K562 (cell line): ENCODE results near the gene CCDC97. TPM values are rescaled to one million over a fixed set of nuclear protein-coding genes. Genes with fewer than 3 reads are reported as not detected.

Source experiments
- ATAC-seq: fragments of 200-7000 bp; cut with Tn5 transposase; 3 replicates; pipeline ENCODE4 v1.9.1; 2020; ENCODE audit warnings: moderate library complexity
- BruUV-seq: library from RNA; stranded (reverse); fragments of 400-500 nt; replicated peaks from 2 replicates; lab custom pipeline; 2021; lab: Mats Ljungman, UMichigan
- CTCF ChIA-PET: fragments of 300-600 bp; formaldehyde crosslinking; extraction: SDS; loops from one replicate; lab custom pipeline; 2021; ENCODE audit warnings: low intra/inter-chr PET ratio; lab: Yijun Ruan, JAX
- POLR2A ChIA-PET: fragments of 300-600, 350-650 bp; sonication (Branson Sonifier 250); formaldehyde crosslinking; extraction: SDS; loops from one replicate; lab custom pipeline; 2021; ENCODE audit warnings: antibody characterized with exemption, inconsistent platforms; lab: Yijun Ruan, JAX
- DNase-seq, 4 experiments: peaks; one replicate each; pipeline versions ENCODE4 v3.0.0 to v3.0.0-alpha.2; 2011 to 2018; ENCODE audit warnings: low spot score in 3 of 4, mixed read lengths in 3 of 4; ENCODE audit errors: extremely low read depth in 1 of 4
- FAIRE-seq: peaks from 2 replicates; lab custom pipeline; 2011; peaks lifted over from hg19 to GRCh38; lab: Jason Lieb, UNC
- H2AFZ ChIP-seq: 2 replicates; pipeline ENCODE4 v1.6.0; 2011; ENCODE audit warnings: low read depth, low read length, control low read depth, inconsistent platforms
- H3K27ac ChIP-seq: fragments of 200-600 bp; 3 replicates; pipeline ENCODE4 v1.8.0; 2011; ENCODE audit warnings: low read depth, mild to moderate bottlenecking, control low read depth, inconsistent platforms, low read length, moderate library complexity, mixed read lengths; ENCODE audit errors: extremely low read depth
- H3K27me3 ChIP-seq, 2 experiments: fragments of 300-600 bp in 1 of 2; 2 replicates in 1 of 2; 3 replicates in 1 of 2; pipeline versions ENCODE4 v1.6.0 to v1.8.0; 2011; ENCODE audit warnings: inconsistent platforms in 2 of 2, low read length in 2 of 2, mild to moderate bottlenecking in 1 of 2, mixed read lengths in 1 of 2, moderate library complexity in 1 of 2; ENCODE audit not compliant: control insufficient read depth in 2 of 2, insufficient read depth in 2 of 2
- H3K36me3 ChIP-seq: fragments of 300-600 bp; 3 replicates; pipeline ENCODE4 v1.8.0; 2011; ENCODE audit warnings: mild to moderate bottlenecking, low read length, inconsistent platforms; ENCODE audit not compliant: control insufficient read depth, insufficient read depth
- H3K4me1 ChIP-seq, 2 experiments: fragments of 200-600 bp in 1 of 2; replicated peaks in 1 of 2; 2 replicates in 1 of 2; 3 replicates in 1 of 2; pipeline versions ENCODE4 v1.5.1 to v1.8.0; 2011; ENCODE audit warnings: inconsistent platforms in 2 of 2, low read length in 2 of 2, mild to moderate bottlenecking in 1 of 2, mixed read lengths in 1 of 2, moderate library complexity in 1 of 2; ENCODE audit not compliant: control insufficient read depth in 2 of 2, insufficient read depth in 2 of 2
- H3K4me2 ChIP-seq: 2 replicates; pipeline ENCODE4 v1.6.1; 2011; ENCODE audit warnings: low read length, control low read depth, inconsistent platforms, mixed read lengths; ENCODE audit not compliant: insufficient read depth
- H3K4me3 ChIP-seq: fragments of 200-600 bp; sonication (generic), shearing (Covaris generic); 2 replicates; pipeline ENCODE4 v1.5.1; 2016; ENCODE audit warnings: control low read depth, inconsistent platforms
- H3K79me2 ChIP-seq: fragments of 200-600 bp; 3 replicates; pipeline ENCODE4 v1.8.0; 2011; ENCODE audit warnings: low read length, inconsistent platforms; ENCODE audit not compliant: control insufficient read depth, insufficient read depth
- H3K9ac ChIP-seq, 2 experiments: 2 replicates each; pipeline versions ENCODE4 v1.6.0 to v1.6.1; 2011; ENCODE audit warnings: low read depth in 2 of 2, low read length in 2 of 2, control low read depth in 1 of 2, inconsistent platforms in 1 of 2, mild to moderate bottlenecking in 1 of 2, mixed read lengths in 1 of 2; ENCODE audit not compliant: insufficient read depth in 1 of 2
- H3K9me1 ChIP-seq: one replicate; pipeline ENCODE4 v1.6.0; 2011; ENCODE audit warnings: inconsistent platforms, mild to moderate bottlenecking, low read length, moderate library complexity; ENCODE audit not compliant: control insufficient read depth, insufficient read depth
- H3K9me3 ChIP-seq: replicated peaks from 2 replicates; pipeline ENCODE4 v1.5.1; 2011; ENCODE audit warnings: low read depth, low read length, inconsistent platforms; ENCODE audit not compliant: control insufficient read depth, insufficient read depth
- H4K20me1 ChIP-seq: replicated peaks from 2 replicates; pipeline ENCODE4 v1.6.1; 2011; ENCODE audit warnings: low read length, inconsistent platforms, mixed read lengths; ENCODE audit not compliant: control insufficient read depth, insufficient read depth
- CEBPZ ChIP-seq: fragments of 150-350 bp; IDR thresholded peaks from 2 replicates; pipeline ENCODE4 v1.6.1; 2014; ENCODE audit warnings: low read depth, mild to moderate bottlenecking, low read length, borderline replicate concordance
- DIDO1 ChIP-seq: fragments of 450-650 bp; IDR thresholded peaks from 2 replicates; pipeline ENCODE4 v1.6.1; 2016; ENCODE audit warnings: low read depth, missing biosample characterization, missing genetic modification characterization
- ERF ChIP-seq: fragments of 450-650 bp; formaldehyde crosslinking; IDR thresholded peaks from 2 replicates; pipeline ENCODE4 v1.4.0; 2020; ENCODE audit warnings: mild to moderate bottlenecking, mixed read lengths
- L3MBTL2 ChIP-seq: fragments of 450-650 bp; IDR thresholded peaks from 2 replicates; pipeline ENCODE4 v1.6.1; 2016; ENCODE audit warnings: mild to moderate bottlenecking, moderate library complexity
- PCBP1 ChIP-seq: fragments of 200-400 bp; formaldehyde crosslinking; IDR thresholded peaks from 2 replicates; pipeline ENCODE4 v1.6.1; 2018; ENCODE audit warnings: mild to moderate bottlenecking, low read depth, low read length; ENCODE audit not compliant: poor library complexity, severe bottlenecking
- RBFOX2 ChIP-seq: fragments of 200-400 bp; formaldehyde crosslinking; IDR thresholded peaks from 2 replicates; pipeline ENCODE4 v1.6.1; 2017; ENCODE audit warnings: low read depth, mild to moderate bottlenecking, low read length, moderate library complexity
- STAT5B ChIP-seq: fragments of 250-450 bp; sonication (Bioruptor Pico); IDR thresholded peaks from 2 replicates; pipeline ENCODE4 v1.8.0; 2021; ENCODE audit warnings: mild to moderate bottlenecking, inconsistent platforms
- YBX1 ChIP-seq: fragments of 450-650 bp; IDR thresholded peaks from 2 replicates; pipeline ENCODE4 v1.7.1; 2016; ENCODE audit warnings: mild to moderate bottlenecking
- ZNF766 ChIP-seq: fragments of 200-800 bp; sonication (Bioruptor generic); conservative IDR thresholded peaks from 2 replicates; pipeline ENCODE4 v1.6.1; 2016; ENCODE audit warnings: missing genetic modification characterization, missing compliant biosample characterization
- WGBS: fragments of 100-300 bp; shearing (Covaris generic); methylation state at CpG from one replicate; pipeline ENCODE4 v1.1.6; 2016; ENCODE audit warnings: low coverage, mixed read lengths; ENCODE audit not compliant: insufficient coverage; ENCODE audit errors: missing lambda C conversion rate; 5-methylcytosine and 5-hydroxymethylcytosine counted together
- in situ Hi-C: fragments of 300-500 bp; cut with MboI; formaldehyde crosslinking; loops from 4 replicates; pipeline ENCODE4 v1.15.0; 2018; ENCODE audit warnings: inconsistent platforms, mixed read lengths
- intact Hi-C: fragments of 100-400 bp; cut with micrococcal nuclease; formaldehyde crosslinking; loops from 2 replicates; pipeline ENCODE4 v1.14.2; 2022
- polyA plus RNA-seq, 8 experiments: library from polyadenylated mRNA; depleted of rRNA in 4 of 8; stranded (reverse) in 5 of 8; unstranded in 3 of 8; fragments of >200 nt; fragmentation: Nextera tagmentation in 2 of 8; fragmentation: Illumina TruSeq in 1 of 8; extraction: Ambion mirVana in 2 of 8; extraction: Trizol in 1 of 8; gene quantifications; 2 replicates each; pipeline versions ENCODE4 v1.2.1 to v1.2.3, GENCODE V29; 2011 to 2014; ENCODE audit warnings: inconsistent platforms in 1 of 8, missing spikeins in 1 of 8
- total RNA-seq, 7 experiments: library from RNA; depleted of rRNA in 6 of 7; stranded (reverse); fragments of >200 nt in 6 of 7; fragmentation: Illumina TruSeq in 2 of 7; extraction: Trizol in 2 of 7; gene quantifications; 2 replicates each; pipeline versions ENCODE4 v1.2.1 to v1.2.3, GENCODE V29; 2011 to 2021; ENCODE audit warnings: low replicate concordance in 1 of 7

Gene CCDC97
- total and polyA plus RNA-seq, 9 of the 15 experiments (the other 6 are each of a cell fraction or from before 2014, with no cell fraction given) = 0.60 to 16.5 (median 7.0) TPM

DNA sequence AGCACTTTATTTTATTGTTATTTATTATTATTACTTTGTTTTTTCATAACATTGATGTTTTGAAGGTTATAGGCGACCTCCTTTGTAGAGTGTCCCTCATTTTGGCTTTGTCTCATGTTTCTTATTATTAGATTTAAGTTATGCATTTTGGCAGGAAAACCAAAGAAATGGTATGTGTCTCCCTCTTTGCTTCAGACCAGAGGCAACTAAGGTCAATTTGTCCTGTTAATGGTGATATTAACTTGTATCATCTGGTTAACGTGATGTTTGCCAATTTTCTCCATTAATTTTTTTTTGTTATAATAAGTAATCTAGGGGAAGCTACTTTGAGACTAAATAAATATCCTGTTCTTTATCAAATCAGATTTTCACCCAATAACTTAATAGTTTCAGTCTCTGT lies 62.5 kb downstream of the CCDC97 start:
- TF ChIP-seq ZNF766 (CRISPR knock-in tag) (no peak), YBX1 (no peak), CEBPZ (no peak), ERF (CRISPR knock-in tag) (no peak), L3MBTL2 (no peak), DIDO1 (tag) (no peak), STAT5B (CRISPR knock-in tag) (no peak), RBFOX2 (no peak), PCBP1 (no peak)
- TF ChIP-seq, all 486 proteins: peak for 0
- no peak overlapping the region for H3K4me3 ChIP-seq
- FAIRE-seq = no peak
- WGBS = 60% methylated on average over 2 of the region's 2 CpGs
- ChIA-PET CTCF (no interaction called here), POLR2A (interaction anchor here (1.2 kb wide), 1 partner anchor 21 kb away, joined by 3 read pairs; no protein-coding TSS in a partner anchor)
- H3K27me3 ChIP-seq = no peaks in the 10 kb centered on the region
- no peak overlapping the region for H2AFZ ChIP-seq
- H3K9me3 ChIP-seq = no peaks in the 10 kb centered on the region
- H3K79me2 ChIP-seq = peaks cover 18% of the 10 kb centered on the region
- no peak for DNase-seq
- no peaks in the 10 kb centered on the region for H3K36me3 ChIP-seq
- no peak overlapping the region for H3K9ac ChIP-seq
- H4K20me1 ChIP-seq = no peaks in the 10 kb centered on the region
- H3K9me1 ChIP-seq = no peaks in the 10 kb centered on the region
- no peak overlapping the region for H3K4me2 ChIP-seq
- no TSS peak for BruUV-seq
- H3K27ac ChIP-seq = no peak overlapping the region
- H3K4me1 ChIP-seq = peaks cover 11 to 38% of the 10 kb centered on the region in 2 experiments; a peak in 4 of 5 replicates
- no peak for ATAC-seq
- in situ Hi-C loops = no loop called here
- intact Hi-C loops = no loop called here
